OCI-M2 (cell line): ENCODE measurements around the gene TANK.
A peak's percentile ranks its signal among the peaks of the same experiment; 100 is the strongest.
"Not testable (repeated sequence)": the region's sequence is repeated elsewhere in the genome, so short reads cannot be mapped to it uniquely, and the experiment has no call there.

Experiments used
- DNase-seq: peaks from one replicate; lab custom pipeline; 2025; ENCODE audit not compliant: unreplicated experiment; lab: John Stamatoyannopoulos, UW

TANK gene

DNA sequence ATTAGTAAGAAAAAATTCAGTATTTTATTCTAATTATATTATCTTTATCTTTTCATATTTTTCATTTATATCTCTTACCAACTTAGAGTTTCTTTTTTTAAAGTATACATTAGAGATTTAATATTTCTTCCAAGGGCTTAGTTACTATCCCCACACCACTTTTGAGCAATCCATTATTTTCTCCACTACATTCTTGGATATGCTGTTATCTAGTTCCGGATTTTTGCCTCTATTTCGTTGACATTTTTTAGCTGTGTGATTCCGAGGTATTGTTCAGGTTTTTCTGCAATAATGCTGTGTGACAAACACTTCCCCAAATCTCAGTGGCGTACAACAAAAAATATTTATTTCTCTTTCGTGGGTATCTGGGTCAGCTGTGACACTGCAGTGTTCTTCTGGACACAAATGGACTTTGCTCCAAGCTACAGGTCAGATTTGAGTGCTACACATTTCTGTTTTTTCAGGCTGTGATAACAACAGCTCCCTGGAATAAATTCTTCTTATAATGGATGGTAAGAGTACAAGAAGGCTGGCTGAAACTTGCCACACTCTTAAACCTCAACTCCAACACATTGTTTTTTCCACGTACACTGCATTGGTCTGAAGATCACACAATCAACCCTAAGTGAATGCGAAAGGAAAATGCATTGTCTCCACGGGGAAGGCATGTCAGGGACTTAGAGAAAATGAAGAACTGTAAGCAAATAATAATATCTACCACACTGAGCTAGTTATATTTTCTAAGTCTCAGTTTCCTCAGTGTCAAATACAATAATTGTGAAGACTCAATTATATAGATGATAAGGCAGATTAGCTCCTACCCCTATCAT is 97.1 kb downstream of the TANK start:
- DNase-seq = no peak

DNA sequence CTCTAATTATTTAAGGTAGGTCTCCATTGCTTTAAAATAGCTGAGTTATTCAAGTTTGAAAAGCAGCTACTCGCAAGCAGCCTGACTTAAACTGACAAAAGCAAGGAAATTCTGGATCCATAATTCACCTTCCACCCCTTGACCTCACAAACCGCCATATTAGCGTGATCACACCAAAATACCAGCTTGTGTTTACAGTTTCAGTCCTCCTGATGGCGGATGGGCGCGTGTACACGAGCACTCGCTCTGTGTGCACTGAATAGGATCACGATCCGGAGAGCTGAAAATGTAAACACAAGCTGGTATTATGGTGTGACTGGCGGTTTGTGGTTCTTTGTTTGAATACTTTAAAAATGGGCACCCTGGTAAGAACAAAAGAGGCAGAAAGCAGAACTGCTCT is 105.6 kb downstream of the TANK start:
- DNase-seq = no peak

DNA sequence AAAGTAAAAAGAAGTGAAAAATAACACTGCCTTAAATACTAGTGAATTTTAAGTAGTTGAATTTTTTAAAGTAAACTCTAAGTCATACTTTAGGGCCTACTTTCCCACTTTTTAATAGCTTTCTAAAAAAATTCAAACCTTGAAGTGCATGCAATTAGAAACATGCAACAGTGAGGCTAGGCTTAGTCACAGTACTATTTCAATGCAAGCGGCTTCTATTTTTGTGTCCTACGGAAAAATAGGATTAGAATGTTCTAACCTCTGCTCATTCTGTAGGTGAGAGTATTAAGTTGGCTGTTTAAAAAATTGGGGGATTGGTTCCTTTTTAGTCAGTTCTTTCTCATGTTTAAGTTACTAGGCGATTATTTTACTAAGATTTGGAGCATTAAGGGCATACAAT is 108.9 kb downstream of the TANK start:
- DNase-seq = no peak

DNA sequence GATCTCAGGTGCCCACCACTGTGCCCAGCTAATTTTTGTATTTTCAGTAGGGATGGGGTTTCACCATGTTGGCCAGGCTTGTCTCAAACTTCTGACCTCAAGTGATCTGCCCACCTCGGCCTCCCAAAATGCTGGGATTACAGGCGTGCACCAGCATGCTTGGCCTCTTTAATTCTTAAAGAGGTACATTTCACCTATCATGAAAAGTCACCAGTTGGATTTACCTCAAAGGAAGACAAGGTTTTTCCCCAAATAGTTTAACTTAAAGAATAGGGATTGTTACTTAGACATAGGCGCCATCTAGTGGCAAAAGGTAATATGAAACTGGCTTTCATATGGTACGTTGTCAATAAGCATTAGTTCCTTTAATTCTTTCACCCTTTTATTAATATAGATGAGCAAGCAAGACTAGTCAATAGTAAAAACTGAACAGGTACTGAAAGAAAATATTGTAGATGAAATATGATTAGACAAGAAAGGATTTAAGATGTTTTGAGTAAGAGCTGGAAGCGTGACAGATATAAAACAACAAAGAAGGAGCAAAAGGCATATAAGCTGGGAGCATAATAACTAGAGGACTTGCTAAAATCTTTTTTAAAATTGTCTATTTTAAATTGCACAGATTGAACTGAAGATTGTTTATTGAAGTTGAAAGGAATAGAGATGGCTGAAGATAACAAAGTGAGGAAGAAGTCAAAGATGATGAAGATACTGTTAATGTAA is 113.0 kb downstream of the TANK start:
- DNase-seq = peak; percentile 22

DNA sequence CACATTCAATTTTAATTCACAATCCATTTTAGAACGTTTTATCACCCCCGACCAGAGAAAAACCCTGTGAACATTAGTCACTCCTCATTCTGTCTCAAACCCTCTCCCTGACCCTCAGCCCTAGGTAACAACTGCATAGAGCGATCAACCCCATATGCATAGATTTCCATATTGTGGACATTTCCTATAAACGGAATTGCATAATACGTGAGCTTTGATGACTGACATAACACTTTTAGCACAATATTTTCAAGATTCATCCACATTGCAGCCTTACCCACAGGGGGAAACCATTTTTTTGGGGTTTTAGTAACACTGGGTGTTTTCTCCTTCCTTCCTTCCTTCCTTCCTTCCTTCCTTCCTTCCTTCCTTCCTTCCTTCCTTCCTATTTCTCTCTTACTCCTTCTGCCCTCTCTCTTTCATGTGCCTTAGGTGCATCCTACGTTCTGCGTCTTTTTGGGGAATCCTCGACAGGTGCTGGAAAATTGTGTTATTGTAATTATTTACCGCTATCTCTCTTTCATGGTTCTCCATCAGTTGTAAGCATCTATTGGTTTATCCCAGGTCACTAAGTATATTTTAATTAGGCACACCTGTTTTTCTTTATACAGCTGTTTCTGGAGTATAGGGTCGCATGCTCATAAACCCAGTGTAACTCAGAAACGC is 118.5 kb downstream of the TANK start:
- not testable (repeated sequence) for DNase-seq

DNA sequence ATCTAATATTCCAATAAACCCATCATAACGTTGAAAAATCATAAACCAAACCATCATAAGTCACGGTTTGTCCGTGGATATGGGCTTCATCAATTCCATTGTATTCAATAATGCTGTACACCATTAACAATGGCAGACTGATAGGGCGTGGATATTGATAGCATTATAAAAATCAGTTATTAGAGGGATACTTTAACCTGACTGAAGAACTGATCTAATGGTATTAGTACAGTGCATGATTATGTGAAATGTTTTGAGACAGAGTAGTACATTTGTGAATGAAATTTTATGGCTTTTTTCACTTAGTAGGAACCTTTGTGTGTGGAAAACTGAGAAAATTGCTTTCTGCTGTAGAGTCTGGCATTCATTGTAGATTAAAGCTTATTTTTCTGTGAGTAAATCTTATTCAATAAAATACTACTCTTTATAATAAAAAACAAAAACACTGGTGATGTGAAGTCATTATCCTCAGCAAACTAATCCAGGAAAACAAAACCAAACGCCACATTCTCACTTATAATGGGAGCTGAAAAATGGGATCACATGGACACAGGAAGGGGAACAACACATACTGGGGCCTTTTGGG is 119.1 kb downstream of the TANK start:
- not testable (repeated sequence) for DNase-seq

DNA sequence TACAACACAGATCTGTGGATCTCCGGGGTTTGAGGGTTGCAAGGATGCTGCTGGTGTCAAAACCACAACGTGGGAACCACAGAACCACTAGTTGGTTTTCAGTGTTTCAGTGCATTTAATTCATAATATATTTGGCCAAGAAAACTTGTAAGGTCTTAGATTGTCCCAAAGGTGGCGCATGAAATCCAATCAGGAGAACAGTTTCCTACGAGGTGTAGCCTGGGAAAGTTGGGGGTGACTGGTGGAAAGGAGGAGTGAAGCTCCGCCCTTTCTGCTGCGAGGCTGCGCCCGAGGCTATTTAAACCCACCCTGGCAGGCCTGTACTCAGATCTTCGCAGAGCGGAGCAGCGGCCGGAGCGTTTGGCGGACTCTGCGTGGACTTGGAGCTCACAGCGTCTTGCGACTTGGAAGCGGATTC is 120.7 kb downstream of the TANK start:
- not testable (repeated sequence) for DNase-seq

DNA sequence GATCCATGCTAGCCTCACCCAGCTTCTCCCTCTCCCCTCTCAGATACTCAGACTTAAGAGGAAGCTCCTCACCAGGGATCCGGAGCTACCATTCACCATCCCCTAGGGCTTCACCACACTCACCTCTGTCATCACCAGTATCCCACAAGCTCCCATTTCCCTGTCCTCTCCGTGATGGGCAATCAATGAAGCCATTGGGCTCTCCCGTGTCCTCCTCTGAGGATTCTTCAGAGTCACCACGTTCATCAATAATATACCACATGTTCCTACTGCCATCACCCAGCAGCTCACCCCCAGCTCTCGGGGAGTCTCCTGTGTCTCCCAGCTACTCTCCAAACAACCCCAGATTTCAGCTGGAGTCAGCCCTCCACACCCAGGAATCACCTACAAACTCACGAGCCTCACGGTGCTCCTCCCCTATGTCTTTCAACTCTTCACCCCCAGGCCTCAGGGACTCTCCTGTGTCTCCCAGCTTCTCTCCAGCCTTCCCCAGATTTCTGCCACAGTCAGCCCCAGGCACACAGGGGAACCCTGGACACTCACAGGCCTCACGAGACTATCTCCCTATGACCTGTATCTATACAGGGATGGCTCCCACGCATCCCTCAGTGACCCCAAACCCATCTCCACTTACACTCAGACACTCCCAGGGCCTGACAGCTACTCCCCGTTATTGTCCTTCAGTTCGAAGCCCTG is 121.5 kb downstream of the TANK start:
- DNase-seq = not testable (repeated sequence)

DNA sequence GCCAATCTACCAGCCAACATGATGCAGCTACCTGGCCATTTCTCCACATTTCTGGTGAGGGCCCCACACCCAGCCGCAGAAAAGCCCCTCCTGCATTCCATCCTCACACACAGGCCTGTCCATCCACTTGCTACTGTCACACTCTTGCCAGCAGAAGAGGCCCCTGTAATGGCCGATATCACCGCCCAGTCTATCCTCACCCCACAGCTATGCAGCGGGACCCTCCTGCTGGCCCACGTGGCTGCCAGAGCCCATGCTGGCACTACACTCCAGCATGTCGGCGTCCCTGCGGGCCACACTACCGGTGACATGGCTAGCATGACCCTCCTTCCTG is 122.0 kb downstream of the TANK start:
- not testable (repeated sequence) for DNase-seq

DNA sequence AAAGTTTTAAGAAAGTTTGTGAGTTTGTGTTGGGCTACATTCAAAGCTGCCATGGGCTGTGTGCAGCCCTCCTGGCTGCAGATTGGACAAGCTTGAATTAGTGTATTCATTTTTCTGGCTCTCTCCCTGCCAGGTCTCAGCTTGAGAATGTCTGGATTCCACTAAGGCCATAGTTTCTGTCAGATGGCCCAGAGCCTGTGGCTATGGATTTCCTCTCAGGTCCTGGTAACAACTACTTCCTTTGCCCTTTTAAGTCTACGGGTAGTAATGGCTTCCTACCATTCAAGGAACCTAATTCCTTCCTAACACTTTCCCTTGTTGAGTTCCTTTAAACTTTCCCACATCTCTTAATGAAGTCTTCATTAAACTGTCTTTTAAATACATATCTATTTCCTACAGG is 123.7 kb downstream of the TANK start:
- no peak for DNase-seq
